ENCODE data around the gene GSE1.

GSE1 gene

DNA sequence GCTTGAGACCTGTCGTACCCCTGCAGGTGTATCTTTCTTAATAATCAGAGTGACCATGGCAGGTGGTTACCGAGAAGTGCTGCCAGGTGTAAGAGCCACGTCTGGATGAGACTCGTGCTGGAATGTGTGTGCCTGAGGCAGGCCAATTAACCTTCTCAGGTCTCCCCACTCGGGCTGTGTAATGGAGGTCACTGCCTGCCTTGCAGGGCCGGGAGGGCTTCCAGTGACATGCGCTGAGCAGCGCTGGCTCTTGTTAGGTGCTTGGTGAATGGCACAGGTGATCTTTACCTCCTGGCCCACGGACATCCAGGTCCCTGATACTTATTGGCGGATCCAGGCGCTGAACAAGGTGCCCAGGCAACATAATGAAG lies 4.6 kb upstream of the GSE1 start:
- no CpG with 5 or more reads among the region's 11 CpGs for WGBS (ENCODE audit: insufficient coverage, insufficient read length)
- H3K27me3 ChIP-seq (ENCODE audit: control insufficient read depth, insufficient read depth, low read length): no peaks in the 10 kb centered on the region
- no peak for DNase-seq (ENCODE audit: low read depth, low spot score)

DNA sequence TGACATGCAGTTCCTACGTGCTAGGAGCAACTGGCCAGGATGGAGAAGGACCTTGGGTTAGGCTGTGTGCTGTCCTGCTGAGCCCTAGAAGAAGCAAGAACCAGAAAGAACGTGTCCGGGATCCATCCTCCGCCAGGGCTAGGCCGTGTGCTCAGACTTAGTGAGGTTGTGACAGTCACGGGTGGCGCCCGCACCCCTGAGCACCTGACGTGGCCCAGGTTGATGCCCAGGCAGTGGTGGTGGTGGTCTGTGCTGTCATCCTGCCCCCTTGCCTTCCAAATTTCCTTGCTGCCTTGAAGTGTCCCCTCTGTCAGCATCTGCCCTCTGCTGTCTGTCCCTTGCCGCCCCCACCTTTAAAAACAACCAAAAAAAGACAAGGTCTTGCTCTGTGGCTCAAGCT lies 4.2 kb upstream of the GSE1 start:
- no peaks in the 10 kb centered on the region for H3K9me3 ChIP-seq (ENCODE audit: control insufficient read depth, insufficient read depth, low read length)
- H3K4me1 ChIP-seq (ENCODE audit: control insufficient read depth, insufficient read depth, low read length): peaks cover 23% of the 10 kb centered on the region
- H3K27me3 ChIP-seq (ENCODE audit: control insufficient read depth, insufficient read depth, low read length): no peaks in the 10 kb centered on the region
- no CpG with 5 or more reads among the region's 10 CpGs for WGBS (ENCODE audit: insufficient coverage, insufficient read length)
- H3K4me3 ChIP-seq (ENCODE audit: low read length): no peak overlapping the region
- H3K27ac ChIP-seq (ENCODE audit: low read length): no peak overlapping the region
- no peak for DNase-seq (ENCODE audit: low read depth, low spot score)
- no peaks in the 10 kb centered on the region for H3K36me3 ChIP-seq (ENCODE audit: control insufficient read depth, insufficient read depth, low read length)

More for the DNA sequence above, 4.6 kb upstream of the GSE1 start:
- H3K4me1 ChIP-seq (ENCODE audit: control insufficient read depth, insufficient read depth, low read length): peaks cover 23% of the 10 kb centered on the region
- no peak overlapping the region for H3K4me3 ChIP-seq (ENCODE audit: low read length)
- no peak overlapping the region for H3K27ac ChIP-seq (ENCODE audit: low read length)
- no peaks in the 10 kb centered on the region for H3K9me3 ChIP-seq (ENCODE audit: control insufficient read depth, insufficient read depth, low read length)
- no peaks in the 10 kb centered on the region for H3K36me3 ChIP-seq (ENCODE audit: control insufficient read depth, insufficient read depth, low read length)

DNA sequence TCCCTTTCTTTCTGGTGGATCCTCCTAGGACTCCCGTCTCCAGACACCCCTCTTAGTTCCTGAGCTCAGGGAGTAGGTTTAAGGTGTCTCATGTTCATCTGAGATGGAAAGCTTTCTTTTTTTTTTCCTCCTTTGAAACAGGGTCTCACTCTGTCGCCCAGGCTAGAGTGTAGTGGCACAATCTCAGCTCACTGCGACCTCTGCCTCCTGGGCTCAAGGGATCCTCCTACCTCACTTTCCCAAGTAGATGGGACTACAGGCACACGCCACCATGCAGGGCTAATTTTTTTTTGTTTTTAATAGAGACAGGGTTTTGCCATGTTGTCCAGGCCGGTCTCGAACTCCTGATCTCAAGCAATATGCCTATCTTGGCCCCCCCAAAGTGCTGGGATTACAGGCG lies 3.6 kb upstream of the GSE1 start:
- Histone ChIP-seq H3K36me3 (ENCODE audit: control insufficient read depth, insufficient read depth, low read length) (no peaks in the 10 kb centered on the region), H3K4me1 (ENCODE audit: control insufficient read depth, insufficient read depth, low read length) (peaks cover 23% of the 10 kb centered on the region), H3K4me3 (ENCODE audit: low read length) (no peak overlapping the region), H3K27ac (ENCODE audit: low read length) (no peak overlapping the region), H3K9me3 (ENCODE audit: control insufficient read depth, insufficient read depth, low read length) (no peaks in the 10 kb centered on the region), H3K27me3 (ENCODE audit: control insufficient read depth, insufficient read depth, low read length) (no peaks in the 10 kb centered on the region)
- no CpG with 5 or more reads among the region's 7 CpGs for WGBS (ENCODE audit: insufficient coverage, insufficient read length)
- no peak for DNase-seq (ENCODE audit: low read depth, low spot score)

GRCh38 chr16:85610059-85610445 lies 3.1 kb upstream of the GSE1 start:
- Histone ChIP-seq H3K4me3 (ENCODE audit: low read length) (no peak overlapping the region), H3K27ac (ENCODE audit: low read length) (no peak overlapping the region), H3K27me3 (ENCODE audit: control insufficient read depth, insufficient read depth, low read length) (no peaks in the 10 kb centered on the region), H3K4me1 (ENCODE audit: control insufficient read depth, insufficient read depth, low read length) (peaks cover 23% of the 10 kb centered on the region), H3K9me3 (ENCODE audit: control insufficient read depth, insufficient read depth, low read length) (no peaks in the 10 kb centered on the region), H3K36me3 (ENCODE audit: control insufficient read depth, insufficient read depth, low read length) (no peaks in the 10 kb centered on the region)
- DNase-seq (ENCODE audit: low read depth, low spot score): no peak
- no CpG with 5 or more reads among the region's 11 CpGs for WGBS (ENCODE audit: insufficient coverage, insufficient read length)

GRCh38 chr16:85610446-85611193 lies 2.5 kb upstream of the GSE1 start:
- Histone ChIP-seq H3K36me3 (ENCODE audit: control insufficient read depth, insufficient read depth, low read length) (no peaks in the 10 kb centered on the region), H3K9me3 (ENCODE audit: control insufficient read depth, insufficient read depth, low read length) (no peaks in the 10 kb centered on the region), H3K27me3 (ENCODE audit: control insufficient read depth, insufficient read depth, low read length) (no peaks in the 10 kb centered on the region), H3K4me1 (ENCODE audit: control insufficient read depth, insufficient read depth, low read length) (peaks cover 22% of the 10 kb centered on the region), H3K4me3 (ENCODE audit: low read length) (no peak overlapping the region; the same call in 1 of the 2 replicates), H3K27ac (ENCODE audit: low read length) (no peak overlapping the region)
- peak; percentile 82 for DNase-seq (ENCODE audit: low read depth, low spot score)
- WGBS (ENCODE audit: insufficient coverage, insufficient read length): no CpG with 5 or more reads among the region's 39 CpGs

DNA sequence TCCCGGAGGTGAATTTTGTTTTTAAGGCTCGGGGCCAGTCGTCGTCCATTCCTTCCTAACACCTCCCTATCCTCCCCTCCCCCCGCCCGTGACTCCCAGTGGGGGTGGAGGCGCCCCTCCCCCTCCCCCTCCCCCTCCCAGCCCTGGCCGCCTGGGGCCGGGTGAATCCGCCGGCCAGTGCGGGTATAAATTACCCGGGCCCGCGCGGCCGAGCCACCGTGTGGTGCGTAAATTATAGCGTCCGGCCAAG lies 2.0 kb upstream of the GSE1 start:
- peak overlapping the region; percentile 54; the same call in 1 of the 2 replicates for H3K4me3 ChIP-seq (ENCODE audit: low read length)

GRCh38 chr16:85611444-85612190 lies 1.5 kb upstream of the GSE1 start:
- H3K4me3 ChIP-seq (ENCODE audit: low read length): peak overlapping the region; percentile 54; the same call in 1 of the 2 replicates
- H3K36me3 ChIP-seq (ENCODE audit: control insufficient read depth, insufficient read depth, low read length): no peaks in the 10 kb centered on the region
- peaks cover 19% of the 10 kb centered on the region for H3K4me1 ChIP-seq (ENCODE audit: control insufficient read depth, insufficient read depth, low read length)
- DNase-seq (ENCODE audit: low read depth, low spot score): no peak
- H3K9me3 ChIP-seq (ENCODE audit: control insufficient read depth, insufficient read depth, low read length): no peaks in the 10 kb centered on the region
- no CpG with 5 or more reads among the region's 84 CpGs for WGBS (ENCODE audit: insufficient coverage, insufficient read length)
- H3K27ac ChIP-seq (ENCODE audit: low read length): no peak overlapping the region
- no peaks in the 10 kb centered on the region for H3K27me3 ChIP-seq (ENCODE audit: control insufficient read depth, insufficient read depth, low read length)

More for the DNA sequence above, 2.0 kb upstream of the GSE1 start:
- Histone ChIP-seq H3K4me1 (ENCODE audit: control insufficient read depth, insufficient read depth, low read length) (peaks cover 23% of the 10 kb centered on the region), H3K27me3 (ENCODE audit: control insufficient read depth, insufficient read depth, low read length) (no peaks in the 10 kb centered on the region), H3K36me3 (ENCODE audit: control insufficient read depth, insufficient read depth, low read length) (no peaks in the 10 kb centered on the region), H3K27ac (ENCODE audit: low read length) (no peak overlapping the region), H3K9me3 (ENCODE audit: control insufficient read depth, insufficient read depth, low read length) (no peaks in the 10 kb centered on the region)
- WGBS (ENCODE audit: insufficient coverage, insufficient read length): no CpG with 5 or more reads among the region's 21 CpGs
- no peak for DNase-seq (ENCODE audit: low read depth, low spot score)

DNA sequence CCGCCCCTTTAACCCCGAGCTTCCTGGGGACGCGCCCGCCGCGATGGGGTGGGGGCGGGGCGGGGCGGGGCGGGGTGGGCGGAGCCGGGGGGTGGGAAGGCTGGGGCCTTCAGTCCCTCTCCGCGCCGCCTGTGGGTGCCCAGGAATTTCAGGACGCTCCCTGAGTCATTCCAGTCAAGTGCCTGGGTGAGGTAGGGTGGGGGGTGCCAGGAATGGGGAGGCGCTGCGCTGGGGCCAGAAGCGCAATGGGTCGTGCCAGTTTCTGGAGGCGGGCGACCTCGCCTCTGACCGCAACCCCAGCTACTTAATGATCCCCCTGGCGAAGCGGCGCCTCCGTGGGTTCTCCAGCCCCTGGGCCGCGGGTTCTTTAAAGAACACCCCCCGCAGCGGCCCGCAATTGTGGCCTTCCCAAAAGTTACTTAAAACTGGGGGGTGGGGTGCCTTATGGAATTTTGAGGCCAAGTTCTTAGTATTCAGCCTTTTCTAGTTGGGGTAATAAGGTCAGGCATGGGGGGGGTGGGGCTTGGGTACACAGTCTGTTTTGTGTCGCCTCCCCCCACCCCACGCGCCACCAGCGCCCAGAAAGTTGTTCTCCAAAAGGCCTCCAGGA lies 826 bp upstream of the GSE1 start:
- WGBS (ENCODE audit: insufficient coverage, insufficient read length): no CpG with 5 or more reads among the region's 38 CpGs

DNA sequence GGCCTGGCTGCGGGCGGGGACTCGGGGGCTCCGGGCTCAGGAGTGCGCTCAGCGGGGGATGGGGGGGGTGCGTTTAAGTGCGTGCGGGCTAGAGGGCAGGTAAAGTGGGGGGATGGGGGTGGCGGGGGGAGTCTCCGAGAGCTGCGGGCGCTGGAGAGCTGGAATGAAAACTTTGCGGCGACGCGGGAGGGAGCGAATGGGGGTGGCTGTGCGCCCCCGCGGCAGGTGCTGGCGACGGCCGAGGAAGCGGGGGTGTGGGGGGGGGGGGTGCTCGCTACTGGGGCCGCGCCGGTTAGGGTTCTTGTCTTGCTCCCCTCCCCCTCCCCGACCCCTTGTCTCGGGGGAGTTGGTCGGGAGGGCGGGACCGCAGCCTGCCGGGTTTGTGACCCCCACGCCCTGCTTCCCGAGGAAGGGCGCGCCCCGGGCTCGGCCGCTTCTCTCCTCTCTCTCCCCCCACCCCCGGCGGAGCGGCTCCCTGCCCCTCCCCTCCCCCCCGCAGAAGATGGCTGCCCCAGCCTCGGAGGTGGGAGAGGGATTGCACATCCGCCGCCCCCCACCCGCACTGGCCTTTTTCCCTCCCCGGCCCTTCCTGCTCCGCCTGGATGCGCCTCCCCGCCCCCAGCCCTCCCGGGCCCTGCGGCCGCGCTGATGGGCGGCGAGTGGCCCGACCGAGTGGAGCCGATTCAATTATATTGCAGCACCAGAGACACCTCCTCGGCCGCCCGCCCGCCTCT lies 649 bp downstream of the GSE1 start:
- WGBS (ENCODE audit: insufficient coverage, insufficient read length): no CpG with 5 or more reads among the region's 67 CpGs
- no peaks in the 10 kb centered on the region for H3K27me3 ChIP-seq (ENCODE audit: control insufficient read depth, insufficient read depth, low read length)
- peak overlapping the region; percentile 76 for H3K4me3 ChIP-seq (ENCODE audit: low read length)
- H3K36me3 ChIP-seq (ENCODE audit: control insufficient read depth, insufficient read depth, low read length): no peaks in the 10 kb centered on the region
- H3K27ac ChIP-seq (ENCODE audit: low read length): no peak overlapping the region
- peaks cover 15% of the 10 kb centered on the region for H3K4me1 ChIP-seq (ENCODE audit: control insufficient read depth, insufficient read depth, low read length)
- no peaks in the 10 kb centered on the region for H3K9me3 ChIP-seq (ENCODE audit: control insufficient read depth, insufficient read depth, low read length)
- no peak for DNase-seq (ENCODE audit: low read depth, low spot score)

More for the DNA sequence above, 826 bp upstream of the GSE1 start:
- Histone ChIP-seq H3K36me3 (ENCODE audit: control insufficient read depth, insufficient read depth, low read length) (no peaks in the 10 kb centered on the region), H3K4me1 (ENCODE audit: control insufficient read depth, insufficient read depth, low read length) (peaks cover 20% of the 10 kb centered on the region), H3K27ac (ENCODE audit: low read length) (no peak overlapping the region), H3K9me3 (ENCODE audit: control insufficient read depth, insufficient read depth, low read length) (no peaks in the 10 kb centered on the region), H3K27me3 (ENCODE audit: control insufficient read depth, insufficient read depth, low read length) (no peaks in the 10 kb centered on the region), H3K4me3 (ENCODE audit: low read length) (peak overlapping the region; percentile 76; the same call in 1 of the 2 replicates)
- DNase-seq (ENCODE audit: low read depth, low spot score): no peak

GRCh38 chr16:85614338-85615013 lies 1.4 kb downstream of the GSE1 start:
- H3K27ac ChIP-seq (ENCODE audit: low read length): no peak overlapping the region
- H3K36me3 ChIP-seq (ENCODE audit: control insufficient read depth, insufficient read depth, low read length): no peaks in the 10 kb centered on the region
- peaks cover 14% of the 10 kb centered on the region for H3K4me1 ChIP-seq (ENCODE audit: control insufficient read depth, insufficient read depth, low read length)
- no peak for DNase-seq (ENCODE audit: low read depth, low spot score)
- H3K4me3 ChIP-seq (ENCODE audit: low read length): peak overlapping the region; percentile 76; the same call in 1 of the 2 replicates
- no peaks in the 10 kb centered on the region for H3K9me3 ChIP-seq (ENCODE audit: control insufficient read depth, insufficient read depth, low read length)
- no peaks in the 10 kb centered on the region for H3K27me3 ChIP-seq (ENCODE audit: control insufficient read depth, insufficient read depth, low read length)
- WGBS (ENCODE audit: insufficient coverage, insufficient read length): no CpG with 5 or more reads among the region's 41 CpGs
